IMR-90 (cell line): ENCODE data around the gene ZNF384. TPM values are rescaled to one million over a fixed set of nuclear protein-coding genes. Genes with fewer than 3 reads are reported as not detected.

ENCODE experiments used
- ATAC-seq: fragments of 200-7000 bp; cut with Tn5 transposase; 2 replicates; pipeline ENCODE4 v1.9.1; 2020; ENCODE audit warnings: low read depth, mild to moderate bottlenecking, moderate library complexity
- BruUV-seq: library from RNA; stranded (reverse); fragments of 400-500 nt; replicated peaks from 2 replicates; lab custom pipeline; 2021; lab: Mats Ljungman, UMichigan
- CTCF ChIA-PET: fragments of 300-600 bp; formaldehyde crosslinking; extraction: SDS; loops from one replicate; lab custom pipeline; 2021; ENCODE audit warnings: antibody characterized with exemption; lab: Yijun Ruan, JAX
- POLR2A ChIA-PET: fragments of 300-600 bp; sonication (Branson Sonifier 250); formaldehyde crosslinking; loops from one replicate; lab custom pipeline; 2022; ENCODE audit warnings: antibody characterized with exemption; ENCODE audit not compliant: unreplicated experiment; lab: Charles Lee
- DNase-seq: peaks from one replicate; pipeline ENCODE4 v3.0.0; 2013
- H2AFZ ChIP-seq: replicated peaks from 2 replicates; pipeline ENCODE3; 2013; ENCODE audit warnings: low read length, mild to moderate bottlenecking; ENCODE audit not compliant: poor library complexity
- H2AK5ac ChIP-seq: 2 replicates; pipeline ENCODE4 v1.6.1; 2013; ENCODE audit warnings: low read depth, low read length, inconsistent platforms
- H2AK9ac ChIP-seq: replicated peaks from 2 replicates; pipeline ENCODE3; 2013; ENCODE audit warnings: mild to moderate bottlenecking, low read depth, low read length, moderate library complexity; ENCODE audit not compliant: poor library complexity
- H2BK120ac ChIP-seq: 2 replicates; pipeline ENCODE4 v1.6.1; 2013; ENCODE audit warnings: low read depth, low read length, inconsistent platforms
- H2BK15ac ChIP-seq: 3 replicates; pipeline ENCODE4 v1.6.1; 2013; ENCODE audit warnings: low read depth, low read length, inconsistent platforms
- H2BK20ac ChIP-seq: 2 replicates; pipeline ENCODE4 v1.6.1; 2013; ENCODE audit warnings: low read depth, mild to moderate bottlenecking, inconsistent platforms, low read length, moderate library complexity
- H2BK5ac ChIP-seq: 2 replicates; pipeline ENCODE4 v1.6.1; 2013; ENCODE audit warnings: mild to moderate bottlenecking, low read depth, low read length, inconsistent platforms; ENCODE audit not compliant: poor library complexity, severe bottlenecking
- H3K14ac ChIP-seq: replicated peaks from 2 replicates; pipeline ENCODE4 v1.6.1; 2013; ENCODE audit warnings: low read depth, low read length, inconsistent platforms
- H3K18ac ChIP-seq: 2 replicates; pipeline ENCODE4 v1.6.1; 2013; ENCODE audit warnings: low read depth, low read length, control low read depth
- H3K23ac ChIP-seq: 2 replicates; pipeline ENCODE4 v1.6.1; 2013; ENCODE audit warnings: low read depth, low read length, inconsistent platforms
- H3K27ac ChIP-seq: 2 replicates; pipeline ENCODE4 v1.5.1; 2013; ENCODE audit warnings: mild to moderate bottlenecking, control low read depth, low read length; ENCODE audit not compliant: insufficient read depth
- H3K27me3 ChIP-seq: 2 replicates; pipeline ENCODE4 v1.6.1; 2013; ENCODE audit warnings: low read length; ENCODE audit not compliant: control insufficient read depth, insufficient read depth
- H3K36me3 ChIP-seq: 2 replicates; pipeline ENCODE4 v1.6.1; 2013; ENCODE audit warnings: low read length, mixed read lengths; ENCODE audit not compliant: control insufficient read depth, insufficient read depth
- H3K4ac ChIP-seq: 2 replicates; pipeline ENCODE4 v1.6.1; 2013; ENCODE audit warnings: low read depth, low read length, inconsistent platforms
- H3K4me1 ChIP-seq: 2 replicates; pipeline ENCODE4 v1.6.1; 2013; ENCODE audit warnings: low read length, mixed read lengths; ENCODE audit not compliant: control insufficient read depth, insufficient read depth
- H3K4me2 ChIP-seq: 2 replicates; pipeline ENCODE4 v1.6.1; 2013; ENCODE audit warnings: low read depth, mild to moderate bottlenecking, control low read depth, low read length, moderate library complexity
- H3K4me3 ChIP-seq: 2 replicates; pipeline ENCODE4 v1.5.1; 2013; ENCODE audit warnings: low read depth, mild to moderate bottlenecking, control low read depth, low read length, moderate library complexity; ENCODE audit not compliant: insufficient read depth
- H3K56ac ChIP-seq: 2 replicates; pipeline ENCODE4 v1.6.1; 2013; ENCODE audit warnings: low read length, inconsistent platforms; ENCODE audit not compliant: insufficient read depth; ENCODE audit errors: extremely low read depth
- H3K79me1 ChIP-seq, 2 experiments: 2 replicates each; pipeline ENCODE4 v1.6.1; 2013; ENCODE audit warnings: low read length in 2 of 2, inconsistent platforms in 1 of 2, low read depth in 1 of 2
- H3K9ac ChIP-seq: 2 replicates; pipeline ENCODE4 v1.6.1; 2013; ENCODE audit warnings: low read depth, low read length, control low read depth
- H3K9me1 ChIP-seq: 2 replicates; pipeline ENCODE4 v1.6.1; 2013; ENCODE audit warnings: low read length, inconsistent platforms; ENCODE audit not compliant: insufficient read depth
- H3K9me3 ChIP-seq: 2 replicates; pipeline ENCODE4 v1.6.1; 2013; ENCODE audit warnings: low read length; ENCODE audit not compliant: control insufficient read depth, insufficient read depth
- H4K20me1 ChIP-seq: 2 replicates; pipeline ENCODE4 v1.6.1; 2013; ENCODE audit warnings: low read length, inconsistent platforms; ENCODE audit not compliant: insufficient read depth
- H4K5ac ChIP-seq: 2 replicates; pipeline ENCODE4 v1.6.1; 2013; ENCODE audit warnings: mild to moderate bottlenecking, low read depth, low read length, control low read depth
- H4K8ac ChIP-seq, 2 experiments: 2 replicates each; pipeline ENCODE4 v1.6.1; 2013; ENCODE audit warnings: low read depth in 2 of 2, low read length in 2 of 2, control low read depth in 1 of 2, inconsistent platforms in 1 of 2
- H4K91ac ChIP-seq: 2 replicates; pipeline ENCODE4 v1.6.1; 2013; ENCODE audit warnings: low read depth, low read length, inconsistent platforms; ENCODE audit not compliant: insufficient read depth
- BHLHE40 ChIP-seq: fragments of 150-350 bp; IDR thresholded peaks from 2 replicates; pipeline ENCODE4 v1.6.1; 2016; ENCODE audit warnings: mild to moderate bottlenecking, low read depth, low read length
- CEBPB ChIP-seq: IDR thresholded peaks from 2 replicates; pipeline ENCODE4 v1.6.1; 2012; ENCODE audit warnings: low read depth, low read length, improper control_type of control experiment
- CHD1 ChIP-seq: IDR thresholded peaks from 2 replicates; pipeline ENCODE4 v1.6.1; 2012; ENCODE audit warnings: low read depth, low read length, improper control_type of control experiment
- FOS ChIP-seq: fragments of 150-350 bp; IDR thresholded peaks from 2 replicates; pipeline ENCODE4 v1.6.1; 2016; ENCODE audit warnings: low read depth, low read length
- MAFK ChIP-seq: IDR thresholded peaks from 2 replicates; pipeline ENCODE4 v1.6.1; 2012; ENCODE audit warnings: low read depth, low read length, improper control_type of control experiment
- MAZ ChIP-seq: IDR thresholded peaks from 2 replicates; pipeline ENCODE4 v1.6.1; 2012; ENCODE audit warnings: low read depth, mild to moderate bottlenecking, low read length, improper control_type of control experiment, moderate library complexity, borderline replicate concordance
- MXI1 ChIP-seq: IDR thresholded peaks from 2 replicates; pipeline ENCODE4 v1.6.1; 2012; ENCODE audit warnings: low read depth, mild to moderate bottlenecking, low read length, moderate library complexity, borderline replicate concordance
- NFE2L2 ChIP-seq: fragments of 150-350 bp; IDR thresholded peaks from 2 replicates; pipeline ENCODE4 v1.6.1; 2016; ENCODE audit warnings: low read depth, mild to moderate bottlenecking, low read length
- POLR2A ChIP-seq: IDR thresholded peaks from 2 replicates; pipeline ENCODE4 v1.6.1; 2012; ENCODE audit warnings: mild to moderate bottlenecking, low read depth, low read length
- RAD21 ChIP-seq: IDR thresholded peaks from 2 replicates; pipeline ENCODE4 v1.6.1; 2012; ENCODE audit warnings: low read length, improper control_type of control experiment
- RCOR1 ChIP-seq: IDR thresholded peaks from 2 replicates; pipeline ENCODE4 v1.6.1; 2012; ENCODE audit warnings: mild to moderate bottlenecking, low read length, improper control_type of control experiment; ENCODE audit not compliant: insufficient replicate concordance
- RFX5 ChIP-seq: IDR thresholded peaks from 2 replicates; pipeline ENCODE4 v1.8.0; 2012; ENCODE audit warnings: low read depth, mild to moderate bottlenecking, low read length, moderate library complexity
- SMC3 ChIP-seq: fragments of 150-350 bp; IDR thresholded peaks from 2 replicates; pipeline ENCODE4 v1.6.1; 2016; ENCODE audit warnings: low read depth, mild to moderate bottlenecking, antibody characterized with exemption, low read length, moderate library complexity
- WGBS, 2 experiments: methylation state at CpG; one replicate each; pipeline versions ENCODE4 v1.1.5 to v1.1.7; 2013; ENCODE audit warnings: missing lambda C conversion rate in 2 of 2; ENCODE audit not compliant: insufficient read length in 1 of 2; ENCODE audit errors: extremely low coverage in 2 of 2; 5-methylcytosine and 5-hydroxymethylcytosine counted together
- dilution Hi-C: fragments of 300-500 bp; cut with HindIII; formaldehyde crosslinking; loops from one replicate; pipeline ENCODE4 v1.14.3; 2018; ENCODE audit warnings: low sequenced_read_pairs; ENCODE audit not compliant: unreplicated experiment
- in situ Hi-C: fragments of 300-500 bp; cut with MboI; formaldehyde crosslinking; loops from 3 replicates; pipeline ENCODE4 v1.14.3; 2019; ENCODE audit warnings: low sequenced_read_pairs, inconsistent platforms, mixed read lengths
- intact Hi-C: fragments of 100-400 bp; cut with micrococcal nuclease; formaldehyde crosslinking; loops from 2 replicates; pipeline ENCODE4 v1.10.0; 2022
- polyA plus RNA-seq, 3 experiments: library from polyadenylated mRNA; depleted of rRNA; stranded (reverse); fragments of >200 nt; gene quantifications; 2 replicates each; pipeline ENCODE4 v1.2.3, GENCODE V29; 2012; ENCODE audit warnings: low replicate concordance in 1 of 3
- total RNA-seq: library from RNA; depleted of rRNA; stranded (reverse); fragments of >200 nt; gene quantifications from 2 replicates; pipeline ENCODE4 v1.2.3, GENCODE V29; 2012
- TF ChIP-seq, protein P1 (sequence below): fragments of 150-350 bp; IDR thresholded peaks from 2 replicates; pipeline ENCODE4 v1.6.1; 2016; ENCODE audit warnings: low read depth, mild to moderate bottlenecking, low read length, moderate library complexity, borderline replicate concordance
- TF ChIP-seq, protein P2 (sequence below): fragments of 150-350 bp; IDR thresholded peaks from 2 replicates; pipeline ENCODE4 v1.6.1; 2017; ENCODE audit warnings: mild to moderate bottlenecking, antibody characterized with exemption, low read length, low read depth
- TF ChIP-seq, protein P3 (sequence below): conservative IDR thresholded peaks from 2 replicates; pipeline ENCODE4 v1.5.1; 2012; ENCODE audit warnings: mild to moderate bottlenecking, low read depth, low read length, improper control_type of control experiment

The ZNF384 gene
- total and polyA plus RNA-seq, 2 of the 4 experiments (the other 2 are of a cell fraction) = 16.3 to 55.6 TPM

DNA sequence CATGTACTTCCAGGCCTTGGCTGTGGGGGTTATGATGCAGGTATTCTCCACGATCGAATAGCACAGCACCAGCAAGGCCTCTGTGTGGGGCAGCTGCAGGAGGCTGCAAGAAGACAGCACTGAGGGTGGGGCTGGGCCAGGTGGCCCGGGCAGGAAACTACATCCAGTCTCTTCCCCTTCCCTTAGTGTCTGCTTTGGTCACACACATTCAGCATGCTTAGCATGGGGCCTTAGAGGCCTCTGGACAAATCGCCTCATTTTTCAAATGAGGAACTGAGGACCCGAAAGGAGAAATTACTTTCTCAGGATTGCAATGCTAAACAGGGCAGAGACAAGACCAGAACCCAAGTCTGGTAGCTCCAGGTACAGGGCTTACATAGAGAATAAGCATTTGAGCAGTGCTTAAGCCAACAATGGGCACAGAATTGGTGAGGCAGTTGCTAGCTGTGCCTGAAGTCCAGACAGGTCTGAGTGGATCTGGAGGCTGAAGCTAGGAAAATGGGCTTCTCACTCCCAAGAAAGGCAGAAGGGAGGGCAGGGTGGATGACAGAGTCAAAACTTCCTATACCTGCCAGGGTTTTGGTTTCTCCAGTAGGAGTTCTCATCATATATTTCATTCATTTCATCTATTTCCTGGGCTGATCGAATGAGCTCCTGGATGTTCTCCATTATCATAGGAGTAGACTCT lies 45.5 kb downstream of the ZNF384 start:
- Histone ChIP-seq H3K4ac (no peak overlapping the region), H3K4me3 (no peak overlapping the region), H3K23ac (no peak overlapping the region), H3K9me3 (peaks cover 19% of the 10 kb centered on the region), H3K36me3 (peaks cover 12% of the 10 kb centered on the region), H3K27me3 (peaks cover 21% of the 10 kb centered on the region), H3K56ac (no peak overlapping the region), H3K4me2 (no peak overlapping the region), H2AFZ (no peak overlapping the region), H2BK5ac (no peak overlapping the region), H4K8ac (no peak overlapping the region), H3K27ac (no peak overlapping the region), H2AK9ac (peak overlapping the region; percentile 31), H3K4me1 (no peaks in the 10 kb centered on the region), H3K18ac (no peak overlapping the region), H2AK5ac (no peak overlapping the region), H2BK20ac (no peak overlapping the region), H3K79me1 (no peaks in the 10 kb centered on the region), H3K9me1 (no peaks in the 10 kb centered on the region), H4K5ac (no peak overlapping the region), H2BK15ac (no peak overlapping the region), H4K20me1 (no peaks in the 10 kb centered on the region), H3K9ac (no peak overlapping the region), H4K91ac (no peak overlapping the region), H2BK120ac (no peak overlapping the region), H3K14ac (no peak overlapping the region)
- in situ Hi-C loops = no loop called here
- DNase-seq (no peak), ATAC-seq (no peak)
- dilution Hi-C loops = no loop called here
- BruUV-seq = no TSS peak
- ChIA-PET POLR2A (no interaction called here), CTCF (interaction anchor here (1.0 kb wide), 1 partner anchor 86 kb away, joined by 4 read pairs; no protein-coding TSS in a partner anchor)
- TF ChIP-seq NFE2L2 (no peak), RFX5 (no peak), MAFK (no peak), FOS (no peak), POLR2A (no peak), CHD1 (no peak), MAZ (no peak), CEBPB (no peak), BHLHE40 (no peak), SMC3 (no peak), RAD21 (no peak), MXI1 (no peak), RCOR1 (no peak)
- TF ChIP-seq, protein P1, sequence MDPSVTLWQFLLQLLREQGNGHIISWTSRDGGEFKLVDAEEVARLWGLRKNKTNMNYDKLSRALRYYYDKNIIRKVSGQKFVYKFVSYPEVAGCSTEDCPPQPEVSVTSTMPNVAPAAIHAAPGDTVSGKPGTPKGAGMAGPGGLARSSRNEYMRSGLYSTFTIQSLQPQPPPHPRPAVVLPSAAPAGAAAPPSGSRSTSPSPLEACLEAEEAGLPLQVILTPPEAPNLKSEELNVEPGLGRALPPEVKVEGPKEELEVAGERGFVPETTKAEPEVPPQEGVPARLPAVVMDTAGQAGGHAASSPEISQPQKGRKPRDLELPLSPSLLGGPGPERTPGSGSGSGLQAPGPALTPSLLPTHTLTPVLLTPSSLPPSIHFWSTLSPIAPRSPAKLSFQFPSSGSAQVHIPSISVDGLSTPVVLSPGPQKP = no peak
- TF ChIP-seq, protein P2, sequence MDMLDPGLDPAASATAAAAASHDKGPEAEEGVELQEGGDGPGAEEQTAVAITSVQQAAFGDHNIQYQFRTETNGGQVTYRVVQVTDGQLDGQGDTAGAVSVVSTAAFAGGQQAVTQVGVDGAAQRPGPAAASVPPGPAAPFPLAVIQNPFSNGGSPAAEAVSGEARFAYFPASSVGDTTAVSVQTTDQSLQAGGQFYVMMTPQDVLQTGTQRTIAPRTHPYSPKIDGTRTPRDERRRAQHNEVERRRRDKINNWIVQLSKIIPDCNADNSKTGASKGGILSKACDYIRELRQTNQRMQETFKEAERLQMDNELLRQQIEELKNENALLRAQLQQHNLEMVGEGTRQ = no peak
- TF ChIP-seq, protein P3, sequence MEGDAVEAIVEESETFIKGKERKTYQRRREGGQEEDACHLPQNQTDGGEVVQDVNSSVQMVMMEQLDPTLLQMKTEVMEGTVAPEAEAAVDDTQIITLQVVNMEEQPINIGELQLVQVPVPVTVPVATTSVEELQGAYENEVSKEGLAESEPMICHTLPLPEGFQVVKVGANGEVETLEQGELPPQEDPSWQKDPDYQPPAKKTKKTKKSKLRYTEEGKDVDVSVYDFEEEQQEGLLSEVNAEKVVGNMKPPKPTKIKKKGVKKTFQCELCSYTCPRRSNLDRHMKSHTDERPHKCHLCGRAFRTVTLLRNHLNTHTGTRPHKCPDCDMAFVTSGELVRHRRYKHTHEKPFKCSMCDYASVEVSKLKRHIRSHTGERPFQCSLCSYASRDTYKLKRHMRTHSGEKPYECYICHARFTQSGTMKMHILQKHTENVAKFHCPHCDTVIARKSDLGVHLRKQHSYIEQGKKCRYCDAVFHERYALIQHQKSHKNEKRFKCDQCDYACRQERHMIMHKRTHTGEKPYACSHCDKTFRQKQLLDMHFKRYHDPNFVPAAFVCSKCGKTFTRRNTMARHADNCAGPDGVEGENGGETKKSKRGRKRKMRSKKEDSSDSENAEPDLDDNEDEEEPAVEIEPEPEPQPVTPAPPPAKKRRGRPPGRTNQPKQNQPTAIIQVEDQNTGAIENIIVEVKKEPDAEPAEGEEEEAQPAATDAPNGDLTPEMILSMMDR = no peak
- intact Hi-C loops = no loop called here
- 100% methylated on average over 1 of the region's 6 CpGs; no CpG with 5 or more reads in 1 of the 2 experiments for whole genome bisulfite sequencing, 2 experiments
